Loucy (cell line): ENCODE data around the gene PRRC2B.

Source experiments
- H2AFZ ChIP-seq: fragments of 200-600 bp; sonication (generic); 2 replicates; pipeline ENCODE4 v1.6.0; 2016; ENCODE audit warnings: antibody characterized with exemption, mild to moderate bottlenecking, low read length, moderate library complexity
- H3F3A ChIP-seq: fragments of 200-600 bp; 2 replicates; pipeline ENCODE4 v1.6.0; 2016; ENCODE audit warnings: antibody characterized with exemption, low read depth, mild to moderate bottlenecking
- H3K27me3 ChIP-seq: fragments of 200-600 bp; sonication (generic); 2 replicates; pipeline ENCODE4 v1.6.1; 2014; ENCODE audit warnings: low read length, mild to moderate bottlenecking; ENCODE audit not compliant: insufficient read depth, poor library complexity, severe bottlenecking
- H3K36me3 ChIP-seq: fragments of 200-600 bp; sonication (generic); 2 replicates; pipeline ENCODE4 v1.6.1; 2016; ENCODE audit warnings: low read length; ENCODE audit not compliant: insufficient read depth
- H3K4me1 ChIP-seq: fragments of 200-600 bp; sonication (generic); 2 replicates; pipeline ENCODE4 v1.5.1; 2014; ENCODE audit warnings: low read length, mild to moderate bottlenecking; ENCODE audit not compliant: insufficient read depth, poor library complexity, severe bottlenecking
- H3K4me2 ChIP-seq: fragments of 200-600 bp; sonication (generic); 2 replicates; pipeline ENCODE4 v1.6.0; 2014; ENCODE audit warnings: antibody characterized with exemption, low read length, low read depth, mild to moderate bottlenecking; ENCODE audit not compliant: poor library complexity, severe bottlenecking
- H3K4me3 ChIP-seq: fragments of 200-600 bp; sonication (generic); 2 replicates; pipeline ENCODE4 v1.5.1; 2014; ENCODE audit warnings: low read length, mild to moderate bottlenecking, mixed read lengths; ENCODE audit not compliant: poor library complexity, severe bottlenecking
- H3K79me2 ChIP-seq: fragments of 200-600 bp; sonication (generic); 2 replicates; pipeline ENCODE4 v1.6.1; 2014; ENCODE audit warnings: low read length; ENCODE audit not compliant: insufficient read depth
- H3K9ac ChIP-seq: fragments of 200-600 bp; sonication (generic); 2 replicates; pipeline ENCODE4 v1.6.0; 2014; ENCODE audit warnings: mild to moderate bottlenecking, low read depth, low read length, moderate library complexity; ENCODE audit not compliant: poor library complexity, severe bottlenecking
- H3K9me2 ChIP-seq: fragments of 200-600 bp; sonication (generic); replicated peaks from 2 replicates; pipeline ENCODE4 v1.6.1; 2016; ENCODE audit warnings: low read depth, low read length, mixed read lengths
- H3K9me3 ChIP-seq: fragments of 200-600 bp; sonication (generic); 2 replicates; pipeline ENCODE4 v1.6.1; 2014; ENCODE audit warnings: mild to moderate bottlenecking, antibody characterized with exemption, low read length, low read depth; ENCODE audit not compliant: insufficient read depth
- H4K20me1 ChIP-seq: fragments of 200-600 bp; sonication (generic); 2 replicates; pipeline ENCODE4 v1.6.0; 2014; ENCODE audit warnings: antibody characterized with exemption, low read length, mild to moderate bottlenecking; ENCODE audit not compliant: insufficient read depth, poor library complexity, severe bottlenecking
- CTCF ChIP-seq: fragments of 200-600 bp; sonication (generic); conservative IDR thresholded peaks from 2 replicates; pipeline ENCODE4 v1.5.1; 2014; ENCODE audit warnings: mild to moderate bottlenecking, antibody characterized with exemption, low read length
- EZH2phosphoT487 ChIP-seq: fragments of 200-600 bp; IDR thresholded peaks from 2 replicates; pipeline ENCODE4 v1.6.1; 2018; ENCODE audit warnings: antibody characterized with exemption, mild to moderate bottlenecking, moderate library complexity, borderline replicate concordance

PRRC2B gene

GRCh38 chr9:131457746-131458145 is 63.9 kb downstream of the PRRC2B start:
- Histone ChIP-seq H3K36me3 (peaks cover 92% of the 10 kb centered on the region), H4K20me1 (peaks cover 20% of the 10 kb centered on the region), H3K79me2 (peaks cover 27% of the 10 kb centered on the region), H3K9me2 (no peaks in the 10 kb centered on the region), H3F3A (no peaks in the 10 kb centered on the region), H2AFZ (no peak overlapping the region), H3K4me3 (no peak overlapping the region), H3K4me2 (no peak overlapping the region), H3K9me3 (no peaks in the 10 kb centered on the region), H3K9ac (no peak overlapping the region), H3K4me1 (no peaks in the 10 kb centered on the region), H3K27me3 (no peaks in the 10 kb centered on the region)
- TF ChIP-seq CTCF (no peak), EZH2phosphoT487 (no peak)

GRCh38 chr9:131459056-131459455 is 65.2 kb downstream of the PRRC2B start:
- Histone ChIP-seq H4K20me1 (peaks cover 9% of the 10 kb centered on the region), H3K9me3 (no peaks in the 10 kb centered on the region), H3K4me1 (no peaks in the 10 kb centered on the region), H3K79me2 (peaks cover 17% of the 10 kb centered on the region; the same call in 1 of the 2 replicates), H3K4me3 (no peak overlapping the region), H3K9ac (no peak overlapping the region), H3F3A (no peaks in the 10 kb centered on the region), H3K27me3 (no peaks in the 10 kb centered on the region), H2AFZ (no peak overlapping the region), H3K9me2 (no peaks in the 10 kb centered on the region), H3K4me2 (no peak overlapping the region), H3K36me3 (peaks cover 94% of the 10 kb centered on the region)
- no peak for TF ChIP-seq CTCF
- no peak for TF ChIP-seq EZH2phosphoT487

GRCh38 chr9:131461166-131461565 is 67.3 kb downstream of the PRRC2B start:
- no peaks in the 10 kb centered on the region for H3K9me3 ChIP-seq
- peaks cover 96% of the 10 kb centered on the region for H3K36me3 ChIP-seq
- no peaks in the 10 kb centered on the region for H3F3A ChIP-seq
- no peak overlapping the region for H3K4me2 ChIP-seq
- peaks cover 4% of the 10 kb centered on the region for H4K20me1 ChIP-seq
- H3K4me1 ChIP-seq, result no peaks in the 10 kb centered on the region
- H2AFZ ChIP-seq, result no peak overlapping the region
- no peaks in the 10 kb centered on the region for H3K9me2 ChIP-seq
- no peak overlapping the region for H3K4me3 ChIP-seq
- peaks cover 4% of the 10 kb centered on the region; the same call in 1 of the 2 replicates for H3K79me2 ChIP-seq
- H3K9ac ChIP-seq, result no peak overlapping the region
- H3K27me3 ChIP-seq, result no peaks in the 10 kb centered on the region
- TF ChIP-seq EZH2phosphoT487 (no peak), CTCF (no peak)
